SH-SY5Y (cell line): ENCODE results near the gene IL33.

ENCODE experiments used
- GATA2 ChIP-seq: IDR thresholded peaks from 2 replicates; pipeline ENCODE4 v1.6.1; 2011; ENCODE audit warnings: mild to moderate bottlenecking, low read depth, low read length
- GATA3 ChIP-seq: IDR thresholded peaks from 2 replicates; pipeline ENCODE4 v1.6.1; 2011; ENCODE audit warnings: low read depth, mild to moderate bottlenecking, low read length, moderate library complexity

- TF ChIP-seq GATA3 (no peak), GATA2 (no peak)
Measured at GRCh38 chr9:6214903-6215302, 704 bp upstream of the IL33 start.
